Stimulated activated CD8-positive, alpha-beta memory T cell treated with anti-CD3 and anti-CD28 coated beads, Interleukin-4, amount 100 ng/mL, for 24 hours (primary cell): Measurements from ENCODE around the gene LDHB.
"Not testable (repeated sequence)": the region's sequence is repeated elsewhere in the genome, so short reads cannot be mapped to it uniquely, and the experiment has no call there.

Source experiments
- DNase-seq: peaks from one replicate; pipeline ENCODE4 v3.0.0-alpha.2; 2020; ENCODE audit warnings: low read depth

The LDHB gene

DNA sequence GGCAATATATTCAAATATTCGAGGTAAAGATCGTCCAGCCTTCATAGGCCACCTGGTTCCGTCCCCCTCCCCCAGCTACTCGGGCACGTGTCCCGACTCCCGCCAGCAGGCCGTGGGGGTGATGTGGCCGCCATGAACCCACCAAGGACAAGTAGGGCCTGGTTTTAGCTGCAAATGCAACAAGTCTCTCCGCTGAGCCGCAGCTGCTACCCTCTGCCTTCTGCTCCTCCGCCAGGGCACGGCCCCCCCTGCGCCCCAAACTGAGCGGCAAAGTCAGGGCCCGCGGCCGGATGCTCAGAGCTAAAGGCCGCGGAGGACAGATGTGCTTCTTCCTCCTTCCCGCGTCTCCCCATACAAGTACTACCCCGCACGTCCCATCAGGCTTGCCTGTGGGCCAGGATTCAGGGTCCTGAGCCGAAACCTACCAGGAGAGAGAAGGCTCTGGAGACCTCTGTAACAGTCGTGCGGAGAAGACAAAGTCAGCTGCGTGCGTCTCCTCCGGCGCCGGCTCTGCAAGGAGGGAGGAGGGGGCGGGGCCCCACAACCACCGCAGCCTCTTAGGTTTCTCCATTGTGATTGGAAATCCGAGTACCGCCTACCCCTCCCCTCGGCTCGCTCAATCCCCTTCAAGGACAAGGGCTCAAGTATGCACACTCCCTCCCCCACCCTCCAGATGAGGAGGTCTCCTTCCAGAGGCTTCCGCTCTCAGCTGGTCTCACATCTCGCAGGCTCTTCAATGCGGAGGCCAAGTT lies at the start of gene LDHB:
Gene LDHB, minus strand, starts transcription at position 517 of the 752 bp plus-strand sequence. CDS start 3,171 bp downstream, outside the sequence.
- DNase-seq = peak; percentile 93

DNA sequence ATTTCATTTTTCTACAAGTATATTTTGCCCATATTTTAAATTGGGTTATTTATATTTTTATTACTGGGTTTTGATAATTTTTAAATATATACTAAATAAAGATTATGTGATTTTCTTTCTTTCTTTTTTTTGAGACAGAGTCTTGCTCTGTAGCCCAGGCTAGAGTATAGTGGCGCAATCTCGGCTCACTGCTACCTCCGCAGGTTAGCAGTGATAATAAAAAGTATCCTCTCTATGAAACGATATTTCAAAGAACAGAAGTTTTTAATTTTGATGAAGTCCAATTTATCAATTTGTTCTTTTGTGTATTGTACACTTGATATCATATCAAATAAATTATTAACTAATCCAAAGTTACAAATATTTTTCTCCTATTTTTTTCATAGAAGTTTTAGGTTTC lies 47.2 kb upstream of the LDHB start:
- no peak for DNase-seq

DNA sequence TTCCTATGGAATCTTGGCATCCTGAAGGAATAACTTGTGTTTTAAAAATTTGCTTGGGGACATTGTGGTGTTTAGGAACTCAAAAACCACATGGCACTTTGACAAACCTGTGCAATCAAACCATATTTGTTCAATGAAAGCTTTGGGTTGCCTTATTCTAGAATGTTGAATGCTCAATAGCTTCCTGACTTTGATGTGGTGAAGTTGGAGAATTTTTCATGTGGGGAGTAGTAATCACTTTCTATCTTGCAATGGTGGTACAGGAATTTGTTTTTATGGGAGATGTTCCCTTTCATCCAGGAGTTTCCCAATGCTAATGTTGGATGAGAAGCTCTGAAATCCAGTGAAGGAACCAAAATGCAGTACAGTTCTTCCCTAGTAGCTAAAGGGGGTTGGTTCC lies 42.2 kb upstream of the LDHB start:
- DNase-seq = no peak

DNA sequence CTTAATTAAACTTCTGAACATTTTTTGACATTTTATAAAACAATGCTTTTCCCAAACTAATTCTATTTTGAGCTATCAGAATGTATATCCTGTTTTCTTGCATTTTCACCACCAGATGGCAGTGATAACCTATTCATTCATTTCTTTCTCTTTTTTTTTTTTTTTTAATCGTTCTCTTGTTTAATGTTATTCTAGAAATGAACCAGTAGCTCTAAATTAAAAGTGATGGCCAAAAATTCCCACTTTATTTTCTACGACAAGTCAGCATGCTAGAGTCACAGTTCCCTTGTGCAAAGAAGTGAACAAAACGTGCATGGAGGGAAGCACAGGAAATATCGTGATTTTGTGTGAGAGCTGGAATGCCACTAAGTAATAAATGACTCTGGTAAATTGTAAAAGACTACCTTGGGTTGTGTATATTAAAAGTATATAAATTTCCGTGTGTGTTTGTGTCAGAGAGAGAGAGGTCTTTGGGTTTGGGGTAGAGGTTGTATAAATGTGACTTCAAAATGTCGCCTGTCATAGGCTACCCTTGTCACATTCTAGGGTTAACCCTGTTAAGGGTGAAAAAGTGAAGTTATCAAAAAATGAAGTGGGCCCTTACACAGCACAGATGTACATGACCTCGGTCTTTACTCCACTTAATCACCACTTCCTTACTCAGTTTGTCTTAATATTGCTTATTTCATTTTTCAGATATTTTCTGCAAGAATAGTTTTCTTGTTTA lies 40.4 kb upstream of the LDHB start:
- DNase-seq = no peak

DNA sequence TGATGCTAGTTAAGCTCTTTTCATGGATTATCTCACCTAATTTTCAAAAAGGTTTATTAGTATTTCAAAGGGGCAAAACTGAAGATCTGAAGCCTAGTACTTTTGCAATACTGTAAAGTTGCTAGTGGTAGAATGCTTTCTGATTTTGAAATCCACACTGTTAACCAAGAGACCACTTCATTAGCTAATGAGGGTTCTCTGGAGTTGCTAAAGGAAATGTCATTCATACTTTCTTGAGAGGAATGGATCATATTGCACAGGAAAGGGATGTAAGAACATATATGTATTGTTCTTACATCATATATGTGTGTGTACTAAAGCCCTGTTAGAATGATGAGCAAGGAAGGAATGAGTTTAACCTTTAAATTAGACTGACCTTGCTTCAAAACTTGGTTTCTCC lies 39.0 kb upstream of the LDHB start:
- DNase-seq = no peak

DNA sequence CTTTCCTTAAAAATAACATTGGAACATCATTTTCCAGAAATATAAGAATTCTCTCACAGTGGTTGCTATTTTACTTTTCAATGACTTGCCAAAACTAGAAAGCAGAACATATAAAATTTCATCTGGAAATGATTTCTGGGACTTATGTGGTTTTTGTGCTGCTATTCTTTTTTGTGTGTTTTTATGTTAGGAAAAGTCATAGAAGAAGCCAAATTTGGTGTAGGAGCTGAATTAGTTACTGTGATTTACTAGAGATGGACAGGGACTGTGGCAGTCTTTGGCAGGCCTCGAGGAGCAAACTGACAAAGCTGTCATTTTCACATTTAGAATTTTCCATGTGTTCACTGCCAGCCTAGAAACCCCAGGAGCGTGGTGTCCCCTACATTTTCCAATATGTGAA lies 38.3 kb upstream of the LDHB start:
- no peak for DNase-seq

DNA sequence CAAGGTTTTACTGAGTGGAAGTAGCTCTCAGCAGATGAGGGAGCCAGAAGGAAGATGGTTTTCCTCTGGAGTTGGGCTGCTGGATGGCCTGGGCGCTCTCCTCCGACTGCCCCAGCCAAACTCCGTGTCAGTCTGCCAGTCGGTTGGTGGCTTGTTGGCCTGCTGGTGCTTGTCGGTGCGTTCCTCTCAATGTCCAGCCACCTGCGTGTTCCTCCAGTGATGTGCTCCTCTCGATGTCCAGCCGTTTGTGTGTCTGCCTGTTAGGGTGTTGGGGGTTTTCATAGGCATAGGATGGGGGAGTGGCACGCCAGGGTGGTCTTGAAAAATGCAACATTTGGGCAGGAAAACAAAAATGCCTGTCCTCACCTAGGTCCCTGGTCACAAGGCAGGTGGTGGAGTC lies 37.0 kb upstream of the LDHB start:
- DNase-seq = no peak

DNA sequence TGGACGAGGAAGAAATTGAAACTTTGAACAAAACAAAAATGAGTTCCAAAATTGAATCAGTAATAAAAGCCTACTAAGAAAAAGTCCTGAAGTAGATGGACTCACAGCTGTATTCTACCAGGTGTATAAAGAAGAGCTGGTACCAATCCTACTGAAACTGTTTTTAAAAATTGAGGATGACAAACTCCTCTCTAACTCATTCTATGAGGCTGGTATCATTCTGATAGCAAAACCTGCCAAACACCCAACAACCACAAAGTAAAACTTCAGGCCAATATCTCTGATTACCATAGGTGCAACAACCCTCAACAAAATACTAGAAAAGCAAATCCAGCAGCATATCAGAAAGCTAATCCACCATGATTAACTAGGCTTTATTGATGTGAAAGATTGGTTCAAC lies 33.9 kb upstream of the LDHB start:
- no peak for DNase-seq

DNA sequence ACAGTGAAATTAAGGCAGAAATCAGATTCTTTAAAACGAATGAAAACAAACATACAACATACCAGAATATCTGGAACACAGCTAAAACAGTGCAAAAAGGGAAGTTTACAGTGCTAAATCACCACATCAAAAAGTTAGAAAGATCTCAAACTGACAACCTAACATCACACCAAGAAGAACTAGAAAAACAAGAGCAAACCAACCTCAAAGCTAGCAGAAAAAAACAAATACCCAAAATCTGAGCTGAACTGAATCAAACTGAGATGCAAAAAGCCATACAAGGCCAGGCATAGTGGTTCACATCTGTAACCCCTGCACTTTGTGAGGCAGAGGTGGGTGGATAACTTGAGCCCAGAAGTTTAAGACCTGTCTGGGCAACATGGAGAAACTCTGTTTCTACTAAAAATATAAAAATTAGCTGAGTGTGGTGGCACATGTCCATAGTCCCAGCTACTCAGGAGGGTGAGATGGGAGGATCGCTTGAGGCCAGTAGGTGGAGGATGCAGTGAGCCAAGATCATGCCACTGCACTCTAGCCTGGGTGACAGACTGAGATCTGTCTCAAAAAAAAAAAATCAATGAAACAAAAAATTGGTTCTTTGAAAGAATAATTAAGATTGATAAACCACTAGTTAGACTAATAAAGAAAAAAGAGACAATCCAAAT lies 33.2 kb upstream of the LDHB start:
- no peak for DNase-seq

DNA sequence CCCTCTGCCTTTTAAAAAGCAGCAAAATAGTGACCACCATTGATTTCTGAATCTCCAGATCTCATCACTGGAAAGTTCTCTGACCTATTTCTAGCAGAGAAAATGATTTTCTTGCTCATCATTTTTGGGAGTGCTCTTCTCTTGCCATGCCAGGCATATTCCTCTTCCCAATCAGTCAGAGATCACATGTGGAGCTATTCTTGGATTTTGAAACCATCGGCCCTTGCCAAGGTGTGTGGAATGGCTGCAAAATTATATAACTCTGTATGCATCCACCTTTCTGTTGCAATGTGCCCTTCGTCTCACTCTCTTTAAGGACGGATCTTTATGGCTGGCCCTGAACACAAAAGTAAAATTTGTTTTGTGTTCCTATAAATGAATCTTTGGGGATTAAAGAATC lies 25.5 kb upstream of the LDHB start:
- no peak for DNase-seq

DNA sequence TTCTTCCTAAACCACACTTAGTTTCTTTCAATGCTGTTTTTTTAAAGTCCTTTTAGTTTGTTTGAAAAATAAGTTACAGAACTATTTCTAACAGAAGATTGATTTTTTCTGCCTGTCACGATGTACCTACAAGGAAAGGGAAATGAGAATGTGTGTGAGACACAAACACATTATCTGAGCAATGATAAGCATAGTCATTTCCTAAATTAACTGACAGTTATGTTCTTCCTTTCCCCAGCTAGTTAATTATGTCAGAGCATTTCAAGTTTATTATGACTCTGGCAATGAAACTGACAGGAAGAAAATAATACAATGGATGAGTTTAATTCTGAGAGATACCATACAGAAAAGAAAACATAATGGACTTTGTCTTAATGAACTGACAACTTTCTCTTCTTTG lies 21.3 kb upstream of the LDHB start:
- no peak for DNase-seq

DNA sequence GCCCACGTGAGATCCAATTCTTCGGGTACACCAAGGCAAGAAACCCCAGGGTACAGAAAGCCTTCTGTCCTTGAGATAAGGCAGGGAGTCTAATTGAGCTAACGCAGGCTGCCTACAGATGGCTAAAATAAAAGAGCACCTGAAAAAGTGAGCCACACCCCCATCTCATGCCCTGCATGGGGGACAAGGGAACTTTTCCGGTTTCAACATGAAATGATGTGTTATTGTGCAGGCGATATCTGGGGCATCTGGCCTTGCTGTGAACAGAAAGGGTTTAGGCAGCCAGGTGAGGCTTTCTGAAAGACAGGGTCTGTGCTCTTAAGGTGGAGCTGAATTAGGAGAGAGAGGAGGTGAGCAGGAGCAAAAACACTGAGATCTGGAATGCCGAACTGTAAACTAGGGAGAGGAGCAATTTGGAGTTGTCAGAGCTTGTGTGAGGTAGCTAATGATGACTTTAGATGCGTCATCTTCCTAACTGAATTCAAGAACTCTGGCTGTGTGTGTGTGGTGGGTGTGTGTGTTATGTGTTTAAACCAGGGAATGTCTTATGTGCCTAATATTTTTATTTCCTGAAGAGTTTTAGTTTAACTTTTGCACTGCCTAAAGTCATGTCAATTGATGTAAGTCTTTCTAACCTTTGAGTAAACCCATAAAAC lies 20.1 kb upstream of the LDHB start:
- no peak for DNase-seq

DNA sequence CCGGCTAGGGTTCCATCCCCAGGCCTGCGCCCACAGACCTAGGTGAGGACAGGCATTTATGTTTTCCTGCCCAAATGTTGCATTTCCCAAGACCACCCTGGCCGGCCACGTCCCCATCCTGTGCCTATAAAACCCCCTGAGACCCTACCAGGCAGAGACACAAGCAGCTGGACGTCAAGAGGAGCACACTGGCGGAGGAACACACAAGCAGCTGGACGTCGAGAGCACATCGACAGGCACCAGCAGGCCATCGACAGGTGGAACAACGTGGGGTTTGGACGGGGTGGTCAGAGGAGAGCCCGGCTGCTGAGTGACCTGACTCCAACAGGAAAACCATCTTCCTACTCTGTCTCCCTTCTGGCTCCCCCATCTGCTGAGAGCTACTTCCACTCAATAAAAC lies 19.6 kb upstream of the LDHB start:
- DNase-seq = no peak

DNA sequence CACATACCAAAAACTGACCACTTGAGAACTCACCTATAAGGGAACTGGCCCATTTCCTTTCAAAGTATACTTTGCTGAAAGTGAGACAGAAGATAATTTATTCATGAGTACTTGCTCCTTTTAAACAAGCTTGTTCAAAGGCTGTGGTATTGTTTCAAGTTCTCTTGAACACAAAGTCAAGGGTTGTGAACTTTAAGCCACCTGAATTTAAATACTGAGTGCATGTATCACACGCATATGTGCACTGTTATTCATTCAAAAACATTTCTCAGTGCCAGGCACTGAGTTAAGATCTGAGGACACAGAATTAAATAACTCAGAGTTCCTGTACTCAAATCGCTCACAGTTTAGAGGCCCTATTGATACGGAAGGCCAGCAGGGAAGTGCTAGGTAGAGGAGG lies 19.1 kb upstream of the LDHB start:
- DNase-seq = no peak

DNA sequence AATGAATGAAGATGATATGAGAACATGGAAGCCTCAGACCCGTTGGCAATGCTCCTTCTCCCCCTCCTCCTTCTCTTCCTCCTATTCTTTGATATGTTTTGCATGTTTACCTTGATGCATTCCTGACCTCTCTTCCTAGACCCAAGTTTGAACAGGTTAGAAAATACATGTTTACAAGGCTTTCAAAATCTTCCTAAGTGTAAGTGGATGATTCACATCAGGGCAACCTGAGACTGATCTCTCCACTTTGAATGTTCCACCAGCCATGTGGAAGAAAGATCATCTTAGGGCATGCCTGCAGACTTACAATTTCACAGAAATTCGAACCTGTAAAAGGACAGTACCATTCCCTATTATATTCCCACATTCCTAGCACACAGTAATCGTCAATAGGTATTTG lies 18.0 kb upstream of the LDHB start:
- no peak for DNase-seq

DNA sequence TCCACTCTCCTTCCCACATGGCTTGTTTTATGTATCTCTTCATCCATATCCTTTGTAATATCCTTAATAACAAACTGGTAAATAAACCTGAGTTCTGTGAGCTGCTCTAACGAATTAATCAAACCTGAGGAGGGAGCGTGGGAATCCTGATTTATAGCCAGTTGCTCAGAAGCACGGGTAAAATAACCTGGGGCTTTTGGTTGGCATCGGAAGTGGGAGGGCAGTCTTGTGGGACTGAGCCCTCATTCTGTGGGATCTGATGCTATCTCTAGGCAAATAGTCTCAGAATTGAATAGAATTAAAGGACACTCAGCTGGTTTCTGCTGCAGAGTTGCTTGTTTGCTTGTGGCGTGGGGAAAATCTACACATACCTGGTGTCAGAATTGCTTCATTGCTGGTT lies 17.5 kb upstream of the LDHB start:
- DNase-seq = no peak

DNA sequence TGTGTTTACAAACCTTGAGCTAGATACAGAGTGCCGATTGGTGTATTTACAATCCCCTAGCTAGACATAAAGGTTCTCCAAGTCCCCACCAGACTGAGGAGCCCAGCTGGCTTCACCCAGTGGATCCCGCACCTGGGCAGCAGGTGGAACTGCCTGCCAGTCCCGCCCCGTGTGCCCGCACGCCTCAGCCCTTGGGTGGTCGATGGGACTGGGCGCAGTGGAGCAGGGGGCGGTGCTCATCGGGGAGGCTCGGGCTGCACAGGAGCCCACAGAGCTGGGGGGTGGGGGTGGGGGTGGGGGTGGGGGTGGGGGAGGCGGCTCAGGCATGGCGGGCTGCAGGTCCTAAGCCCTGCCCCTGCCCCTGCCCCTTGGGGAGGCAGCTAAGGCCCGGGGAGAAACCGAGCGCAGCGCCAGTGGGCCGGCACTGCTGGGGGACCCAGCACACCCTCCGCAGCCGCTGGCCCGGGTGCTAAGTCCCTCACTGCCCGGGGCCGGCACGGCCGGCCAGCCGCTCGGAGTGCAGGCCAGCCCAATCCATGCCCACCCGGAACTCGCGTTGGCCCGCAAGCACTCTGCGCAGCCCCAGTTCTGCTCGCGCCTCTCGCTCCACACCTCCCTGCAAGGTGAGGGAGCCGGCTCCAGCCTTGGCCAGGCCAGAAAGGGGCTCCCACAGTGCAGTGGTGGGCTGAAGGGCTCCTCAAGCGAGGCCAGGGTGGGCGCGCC lies 16.3 kb upstream of the LDHB start:
- DNase-seq = not testable (repeated sequence)

DNA sequence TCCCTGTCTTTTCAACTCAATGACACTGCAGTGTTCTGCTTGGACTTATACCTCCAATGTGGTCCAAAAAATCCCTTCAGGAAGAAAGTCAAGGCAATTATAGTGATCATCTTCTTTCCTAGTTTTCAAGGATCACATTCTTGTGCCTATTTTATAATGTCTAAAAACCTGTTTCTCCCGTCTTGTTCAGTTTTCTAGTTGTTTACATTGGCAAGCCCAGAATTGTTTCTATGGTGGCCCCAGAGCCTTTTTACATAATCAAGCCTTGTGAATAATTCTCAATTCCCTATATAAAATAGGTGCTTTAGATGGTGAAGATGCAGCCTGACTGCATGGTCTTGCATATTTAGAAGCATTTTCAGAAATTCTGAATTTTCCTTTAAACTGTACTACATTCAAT lies 14.5 kb upstream of the LDHB start:
- DNase-seq = no peak

DNA sequence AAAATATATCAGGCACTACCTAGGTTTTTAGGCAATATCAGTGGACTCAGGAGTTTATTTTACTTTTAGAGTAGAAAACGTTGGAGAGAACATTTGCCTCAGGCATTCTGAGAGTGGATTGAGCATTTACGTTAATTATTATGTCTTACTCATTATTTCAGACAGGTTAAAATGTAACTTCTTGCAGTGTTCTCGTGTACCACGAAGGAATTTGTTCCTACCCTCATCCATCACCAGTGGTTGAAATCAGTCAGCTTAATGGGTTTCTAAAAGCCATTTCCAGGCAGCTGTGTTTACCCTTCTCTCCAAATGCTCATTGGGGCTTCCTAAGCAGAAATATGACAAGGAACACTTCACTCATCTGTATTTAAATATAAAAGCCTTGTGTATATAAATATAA lies 9.1 kb upstream of the LDHB start:
- no peak for DNase-seq

DNA sequence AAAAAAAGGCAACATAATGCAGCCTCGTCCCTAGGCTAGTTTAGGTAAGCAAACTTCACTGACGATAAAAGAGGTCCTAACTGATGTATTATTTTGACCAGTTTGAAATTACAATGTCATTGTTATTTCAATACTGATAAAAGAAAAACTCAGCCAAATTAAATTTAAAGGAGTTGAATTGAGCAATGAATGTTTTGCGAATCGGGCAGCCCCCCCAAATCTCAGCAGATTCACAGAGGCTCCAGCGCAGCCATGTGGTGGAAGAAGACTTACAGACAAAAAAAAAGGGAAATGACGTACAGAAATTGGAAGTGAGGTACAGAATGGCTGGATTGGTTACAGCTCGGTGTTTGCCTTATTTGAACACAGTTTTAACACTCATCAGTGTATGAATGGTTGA lies 8.2 kb upstream of the LDHB start:
- DNase-seq = no peak

DNA sequence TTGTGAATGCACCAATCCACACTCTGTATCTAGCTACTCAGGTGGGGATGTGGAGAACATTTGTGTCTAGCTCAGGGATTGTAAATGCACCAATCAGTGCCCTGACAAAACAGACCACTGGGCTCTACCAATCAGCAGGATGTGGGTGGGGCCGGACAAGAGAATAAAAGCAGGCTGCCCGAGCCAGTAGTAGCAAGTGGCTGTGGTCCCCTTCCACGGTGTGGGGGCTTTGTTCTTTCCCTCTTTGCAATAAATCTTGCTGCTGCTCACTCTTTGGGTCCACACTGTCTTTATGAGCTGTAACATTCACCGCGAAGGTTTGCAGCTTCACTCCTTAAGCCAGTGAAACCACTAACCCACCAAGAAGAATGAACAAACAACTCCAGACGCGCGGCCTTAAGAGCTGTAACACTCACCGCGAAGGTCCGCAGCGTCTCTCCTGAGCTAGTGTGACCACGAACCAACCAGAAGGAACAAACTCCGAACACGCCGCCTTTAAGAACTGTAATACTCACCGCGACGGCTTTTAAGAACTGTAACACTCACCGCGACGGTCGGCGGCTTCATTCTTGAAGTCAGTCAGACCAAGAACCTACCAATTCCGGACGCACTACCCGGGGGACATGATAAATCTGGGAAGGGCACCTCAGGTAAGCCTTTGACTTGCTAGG lies 4.6 kb upstream of the LDHB start:
- DNase-seq = no peak
